Measurements from ENCODE around the gene ATRNL1.

The ATRNL1 gene

GRCh38 chr10:115915429-115915828, 822.3 kb downstream of the ATRNL1 start:
- no peak for DNase-seq

GRCh38 chr10:115918812-115919211, 825.6 kb downstream of the ATRNL1 start:
- DNase-seq = no peak

GRCh38 chr10:115921795-115922194, 828.6 kb downstream of the ATRNL1 start:
- DNase-seq = no peak

GRCh38 chr10:115931309-115931708, 838.1 kb downstream of the ATRNL1 start:
- DNase-seq = no peak

- DNase-seq = no peak
These were observed 838.9 kb downstream of the ATRNL1 start for GRCh38 chr10:115932099-115932498.

- DNase-seq = no peak
These were observed 839.9 kb downstream of the ATRNL1 start for GRCh38 chr10:115933098-115933497.

- no peak for DNase-seq
These were observed 842.6 kb downstream of the ATRNL1 start for GRCh38 chr10:115935731-115936130.

- no peak for DNase-seq
These were observed 844.0 kb downstream of the ATRNL1 start for GRCh38 chr10:115936926-115937767.

GRCh38 chr10:115937768-115938056, 844.5 kb downstream of the ATRNL1 start:
- no peak for DNase-seq

GRCh38 chr10:115939101-115939854, 846.1 kb downstream of the ATRNL1 start:
- DNase-seq = no peak

GRCh38 chr10:115941361-115941771, 848.2 kb downstream of the ATRNL1 start:
- no peak for DNase-seq

- no peak for DNase-seq
These were observed 848.9 kb downstream of the ATRNL1 start for GRCh38 chr10:115942101-115942500.

GRCh38 chr10:115944538-115944937, 851.4 kb downstream of the ATRNL1 start:
- no peak for DNase-seq

GRCh38 chr10:115945701-115946445, 852.7 kb downstream of the ATRNL1 start:
- DNase-seq = no peak

GRCh38 chr10:115947104-115947503, 853.9 kb downstream of the ATRNL1 start:
- DNase-seq = no peak

GRCh38 chr10:115948465-115948864, 855.3 kb downstream of the ATRNL1 start:
- no peak for DNase-seq

GRCh38 chr10:115949282-115949844, 856.2 kb downstream of the ATRNL1 start:
- DNase-seq = no peak

- no peak for DNase-seq
These were observed 857.2 kb downstream of the ATRNL1 start for GRCh38 chr10:115950320-115950719.

- DNase-seq = no peak
These were observed 858.1 kb downstream of the ATRNL1 start for GRCh38 chr10:115951242-115951641.

- no peak for DNase-seq
These were observed 860.1 kb downstream of the ATRNL1 start for GRCh38 chr10:115953281-115953680.

- DNase-seq = no peak
These were observed 860.8 kb downstream of the ATRNL1 start for GRCh38 chr10:115953968-115954367.

- no peak for DNase-seq
These were observed 863.3 kb downstream of the ATRNL1 start for GRCh38 chr10:115956225-115957011.

Measured in right forelimb (tissue), 1 donor.